ENCODE data around the gene EPHB1. TPM values are rescaled to one million over a fixed set of nuclear protein-coding genes. Genes with fewer than 3 reads are reported as not detected.

Gene EPHB1
- polyA plus RNA-seq, 1 donor from 2014 or later = 18.7 TPM

- Histone ChIP-seq H3K27ac (ENCODE audit: low read length) (no peak overlapping the region), H4K20me1 (ENCODE audit: insufficient read depth) (no peaks in the 10 kb centered on the region), H3K4me2 (ENCODE audit: low read length) (no peak overlapping the region), H3K79me2 (replicated peaks; ENCODE audit: insufficient read depth, low read length) (no peaks in the 10 kb centered on the region), H3K27me3 (ENCODE audit: insufficient read depth, low read depth, low read length) (no peaks in the 10 kb centered on the region), H2AFZ (ENCODE audit: low read depth, low read length) (no peak overlapping the region), H3K9ac (ENCODE audit: low read length) (no peak overlapping the region), H3F3A (ENCODE audit: insufficient read depth, low read length, poor library complexity, severe bottlenecking) (no peaks in the 10 kb centered on the region), H3K36me3 (ENCODE audit: insufficient read depth, low read length) (peaks cover 3% of the 10 kb centered on the region), H3K4me3 (ENCODE audit: low read length) (no peak overlapping the region), H3K9me3 (ENCODE audit: low read length) (peaks cover 2% of the 10 kb centered on the region), H3K9me2 (ENCODE audit: insufficient read depth, low read length) (no peaks in the 10 kb centered on the region)
- TF ChIP-seq SMC3 (conservative IDR thresholded peaks at IDR 0.05; ENCODE audit: poor library complexity) (no peak), MXI1 (conservative IDR thresholded peaks at IDR 0.05; ENCODE audit: poor library complexity, severe bottlenecking) (no peak), RAD21 (conservative IDR thresholded peaks at IDR 0.05) (no peak), EZH2 (IDR thresholded peaks at IDR 0.05; ENCODE audit: borderline replicate concordance, insufficient read depth, low read length, poor library complexity, severe bottlenecking) (no peak), REST (IDR thresholded peaks at IDR 0.05; ENCODE audit: borderline replicate concordance) (no peak), CTCF (IDR thresholded peaks at IDR 0.05; ENCODE audit: poor library complexity, severe bottlenecking) (no peak), TAF1 (IDR thresholded peaks at IDR 0.05; ENCODE audit: low read depth) (no peak), POLR2AphosphoS5 (IDR thresholded peaks at IDR 0.05) (no peak), EP300 (conservative IDR thresholded peaks at IDR 0.05; ENCODE audit: poor library complexity, severe bottlenecking) (no peak)
Observed at GRCh38 chr3:134929976-134930375, 134.9 kb downstream of the EPHB1 start.

- TF ChIP-seq TAF1 (IDR thresholded peaks at IDR 0.05; ENCODE audit: low read depth) (no peak), CTCF (IDR thresholded peaks at IDR 0.05; ENCODE audit: poor library complexity, severe bottlenecking) (no peak)
- Histone ChIP-seq H2AFZ (ENCODE audit: low read depth, low read length) (no peak overlapping the region), H3K27me3 (ENCODE audit: insufficient read depth, low read depth, low read length) (no peaks in the 10 kb centered on the region), H3K9me2 (ENCODE audit: insufficient read depth, low read length) (no peaks in the 10 kb centered on the region), H3K4me3 (ENCODE audit: low read length) (no peak overlapping the region), H3K27ac (ENCODE audit: low read length) (no peak overlapping the region), H3F3A (ENCODE audit: insufficient read depth, low read length, poor library complexity, severe bottlenecking) (no peaks in the 10 kb centered on the region), H4K20me1 (ENCODE audit: insufficient read depth) (no peaks in the 10 kb centered on the region), H3K4me2 (ENCODE audit: low read length) (no peak overlapping the region), H3K36me3 (ENCODE audit: insufficient read depth, low read length) (peaks cover 3% of the 10 kb centered on the region), H3K9me3 (ENCODE audit: low read length) (no peaks in the 10 kb centered on the region), H3K9ac (ENCODE audit: low read length) (no peak overlapping the region), H3K79me2 (replicated peaks; ENCODE audit: insufficient read depth, low read length) (peaks cover 9% of the 10 kb centered on the region)
Observed at GRCh38 chr3:134931045-134931785, 136.2 kb downstream of the EPHB1 start.
